ENCODE results near the gene KCNIP4.

- TF ChIP-seq, protein P1, sequence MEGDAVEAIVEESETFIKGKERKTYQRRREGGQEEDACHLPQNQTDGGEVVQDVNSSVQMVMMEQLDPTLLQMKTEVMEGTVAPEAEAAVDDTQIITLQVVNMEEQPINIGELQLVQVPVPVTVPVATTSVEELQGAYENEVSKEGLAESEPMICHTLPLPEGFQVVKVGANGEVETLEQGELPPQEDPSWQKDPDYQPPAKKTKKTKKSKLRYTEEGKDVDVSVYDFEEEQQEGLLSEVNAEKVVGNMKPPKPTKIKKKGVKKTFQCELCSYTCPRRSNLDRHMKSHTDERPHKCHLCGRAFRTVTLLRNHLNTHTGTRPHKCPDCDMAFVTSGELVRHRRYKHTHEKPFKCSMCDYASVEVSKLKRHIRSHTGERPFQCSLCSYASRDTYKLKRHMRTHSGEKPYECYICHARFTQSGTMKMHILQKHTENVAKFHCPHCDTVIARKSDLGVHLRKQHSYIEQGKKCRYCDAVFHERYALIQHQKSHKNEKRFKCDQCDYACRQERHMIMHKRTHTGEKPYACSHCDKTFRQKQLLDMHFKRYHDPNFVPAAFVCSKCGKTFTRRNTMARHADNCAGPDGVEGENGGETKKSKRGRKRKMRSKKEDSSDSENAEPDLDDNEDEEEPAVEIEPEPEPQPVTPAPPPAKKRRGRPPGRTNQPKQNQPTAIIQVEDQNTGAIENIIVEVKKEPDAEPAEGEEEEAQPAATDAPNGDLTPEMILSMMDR (IDR thresholded peaks at IDR 0.05): no peak
- TF ChIP-seq POLR2A (IDR thresholded peaks at IDR 0.05) (no peak), EP300 (IDR thresholded peaks at IDR 0.05; ENCODE audit: low read depth) (no peak)
These were observed 564.0 kb downstream of the KCNIP4 start for GRCh38 chr4:21384609-21385008.

All from transverse colon (tissue), 3 donors.